ENCODE data around the gene HS3ST4.

The HS3ST4 gene

GRCh38 chr16:25691519-25692091, at the start of gene HS3ST4:
Gene HS3ST4, plus strand, starts transcription at chr16:25691959.
- DNase-seq (ENCODE audit: low read depth): no peak

DNA sequence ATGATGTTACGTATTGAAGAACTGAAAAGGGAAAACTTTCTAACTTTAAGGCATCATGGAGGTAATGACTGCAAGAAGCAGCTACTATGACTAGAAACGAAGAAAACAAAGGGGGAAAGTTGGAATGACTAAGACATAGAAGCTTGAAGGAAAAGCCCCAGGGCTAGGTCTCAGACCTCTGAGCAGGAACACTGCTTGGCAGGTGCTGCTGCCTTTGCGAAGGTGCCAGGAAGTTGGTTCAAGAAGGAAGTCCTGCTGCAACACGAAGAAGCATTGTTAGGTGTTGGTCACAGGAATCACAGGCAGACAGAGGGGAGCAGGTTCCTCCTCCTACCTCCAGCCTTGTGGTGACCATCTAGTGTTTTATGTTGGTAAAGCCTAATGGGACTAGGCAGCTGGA, 48.1 kb upstream of the HS3ST4 start:
- DNase-seq (ENCODE audit: low read depth): no peak

DNA sequence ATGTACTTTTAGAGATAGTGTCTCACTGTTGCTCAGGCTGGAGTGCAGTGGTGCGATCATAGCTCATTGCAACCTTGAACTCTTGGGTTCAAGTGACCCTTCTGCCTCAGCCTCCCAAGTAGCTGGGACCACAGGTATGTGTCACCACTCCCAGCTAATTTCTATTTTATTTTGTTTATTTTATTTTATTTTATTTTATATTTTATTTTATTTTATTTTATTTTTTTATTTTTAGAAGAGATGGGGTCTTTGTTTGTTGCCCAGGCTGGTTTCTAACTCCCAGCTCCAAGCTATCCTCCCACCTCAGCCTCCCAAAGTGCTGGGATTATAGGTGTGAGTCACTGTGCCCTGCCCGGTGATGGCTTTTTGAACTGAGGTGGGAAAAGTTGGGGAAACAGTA, 35.1 kb upstream of the HS3ST4 start:
- DNase-seq (ENCODE audit: low read depth): no peak

GRCh38 chr16:25676820-25677219, 14.9 kb upstream of the HS3ST4 start:
- DNase-seq (ENCODE audit: low read depth): no peak

- no peak for DNase-seq (ENCODE audit: low read depth)
These were observed 12.2 kb upstream of the HS3ST4 start for GRCh38 chr16:25679511-25679910.

- no peak for DNase-seq (ENCODE audit: low read depth)
These were observed 2.5 kb upstream of the HS3ST4 start for GRCh38 chr16:25689137-25689836.

DNA sequence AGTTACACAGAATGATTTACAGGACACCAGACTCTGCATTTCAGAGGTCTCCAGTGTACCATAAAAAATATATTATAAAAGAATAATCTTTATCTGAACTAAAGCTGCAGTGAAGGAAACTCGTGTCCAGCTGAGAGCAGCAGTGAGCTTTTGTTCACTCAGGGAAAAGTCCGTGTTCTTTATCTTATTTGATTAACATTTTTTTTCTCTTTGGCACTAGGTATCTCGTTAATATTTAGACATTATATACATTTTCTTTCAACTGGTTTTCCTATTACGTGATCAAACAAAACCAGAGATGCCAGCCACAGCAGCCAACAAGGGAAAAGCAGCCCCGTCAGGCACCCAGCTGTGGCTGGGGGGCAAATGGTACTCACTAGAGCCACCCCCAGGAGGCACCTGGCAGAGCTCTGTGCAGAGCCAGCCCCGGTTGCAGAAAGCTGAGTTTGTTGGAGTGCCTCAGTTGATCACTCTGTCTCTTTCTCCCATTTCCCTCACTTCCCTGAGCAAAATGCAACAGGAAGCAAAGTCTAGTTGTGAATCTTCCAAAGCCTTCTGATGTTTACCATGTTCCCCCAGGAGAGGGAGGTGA, 1.1 kb upstream of the HS3ST4 start:
- DNase-seq (ENCODE audit: low read depth): no peak

DNA sequence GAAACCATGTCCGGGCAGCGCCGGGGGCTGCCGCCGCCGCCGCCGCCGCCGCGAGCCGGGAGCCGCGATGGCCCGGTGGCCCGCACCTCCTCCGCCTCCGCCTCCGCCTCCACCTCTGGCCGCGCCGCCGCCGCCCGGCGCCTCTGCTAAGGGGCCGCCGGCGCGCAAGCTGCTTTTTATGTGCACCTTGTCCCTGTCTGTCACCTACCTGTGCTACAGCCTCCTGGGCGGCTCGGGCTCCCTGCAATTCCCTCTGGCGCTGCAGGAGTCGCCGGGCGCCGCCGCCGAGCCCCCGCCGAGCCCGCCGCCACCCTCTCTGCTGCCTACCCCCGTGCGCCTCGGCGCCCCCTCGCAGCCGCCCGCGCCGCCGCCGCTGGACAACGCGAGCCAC, 587 bp downstream of the HS3ST4 start:
- no peak for DNase-seq (ENCODE audit: low read depth)

GRCh38 chr16:25692742-25693508, 1.2 kb downstream of the HS3ST4 start:
- no peak for DNase-seq (ENCODE audit: low read depth)

GRCh38 chr16:25693631-25694030, 1.9 kb downstream of the HS3ST4 start:
- DNase-seq (ENCODE audit: low read depth): no peak

- no peak for DNase-seq (ENCODE audit: low read depth)
These were observed 7.3 kb downstream of the HS3ST4 start for GRCh38 chr16:25699069-25699468.

DNA sequence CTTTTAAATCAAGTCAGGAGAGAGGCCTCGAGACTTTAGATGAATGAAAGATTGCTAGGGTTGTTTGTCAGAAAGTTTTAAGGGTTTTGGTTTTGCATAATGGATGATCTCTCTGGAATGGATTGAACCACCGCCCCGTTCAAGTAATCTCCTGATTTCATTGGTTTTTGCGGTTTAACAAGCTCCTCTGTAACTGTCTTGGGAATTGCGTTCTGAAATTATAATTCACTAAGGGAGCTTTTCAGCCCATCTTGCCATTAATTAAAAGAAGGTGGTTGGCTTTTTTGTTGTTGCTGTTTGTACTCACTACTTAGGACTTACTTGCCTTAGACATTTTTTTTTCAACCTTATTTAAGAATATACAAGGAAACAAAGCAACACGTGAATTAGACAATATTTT, 8.8 kb downstream of the HS3ST4 start:
- DNase-seq (ENCODE audit: low read depth): no peak

- no peak for DNase-seq (ENCODE audit: low read depth)
These were observed 15.8 kb downstream of the HS3ST4 start for GRCh38 chr16:25707553-25707952.

DNA sequence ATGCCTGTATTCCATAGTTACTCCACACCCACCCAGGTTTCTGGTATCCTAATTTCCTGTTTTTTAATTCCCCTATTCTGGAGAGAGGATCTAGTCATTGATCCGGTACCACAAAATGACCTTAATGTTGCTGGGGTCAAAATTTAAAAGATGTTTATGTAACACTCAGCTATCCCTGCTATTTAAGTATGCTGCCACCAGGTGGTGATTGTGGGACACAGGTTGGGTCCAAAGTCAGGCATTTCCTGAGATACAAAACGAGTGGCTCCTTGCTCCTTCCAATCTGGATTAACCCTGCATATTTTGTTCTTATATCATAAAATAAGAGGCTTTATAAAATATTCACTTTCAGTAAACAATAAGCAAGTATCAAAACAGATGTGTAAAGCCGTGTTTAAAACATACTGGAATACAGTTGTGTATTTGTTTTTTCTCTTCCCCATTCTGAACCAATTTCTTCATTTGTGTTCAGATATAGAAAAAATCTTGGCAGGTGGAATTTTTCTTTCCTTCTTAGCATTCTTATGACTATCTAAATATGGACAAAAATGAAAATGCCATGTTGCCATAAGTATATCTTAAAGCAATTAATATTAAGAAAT, 16.3 kb downstream of the HS3ST4 start:
- no peak for DNase-seq (ENCODE audit: low read depth)

DNA sequence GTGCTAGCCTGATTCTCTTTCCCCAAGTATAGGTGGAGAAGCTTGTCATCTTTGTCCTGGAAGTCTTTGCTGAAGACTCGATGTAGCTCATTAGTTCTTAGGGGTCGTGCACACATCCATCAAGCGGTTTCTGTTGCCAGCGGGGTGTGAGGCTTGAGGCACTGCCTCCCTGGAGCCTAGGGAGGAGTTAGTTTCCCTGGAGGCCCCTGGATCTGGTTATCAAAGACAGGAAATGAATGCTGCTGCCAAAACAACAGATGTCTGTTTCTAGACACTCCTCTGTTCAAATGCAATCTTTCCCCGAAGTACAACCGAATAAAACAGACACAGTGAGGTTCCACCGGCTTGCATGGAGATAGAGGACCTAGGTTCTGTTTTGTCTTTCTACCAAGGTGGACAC, 17.5 kb downstream of the HS3ST4 start:
- DNase-seq (ENCODE audit: low read depth): no peak

DNA sequence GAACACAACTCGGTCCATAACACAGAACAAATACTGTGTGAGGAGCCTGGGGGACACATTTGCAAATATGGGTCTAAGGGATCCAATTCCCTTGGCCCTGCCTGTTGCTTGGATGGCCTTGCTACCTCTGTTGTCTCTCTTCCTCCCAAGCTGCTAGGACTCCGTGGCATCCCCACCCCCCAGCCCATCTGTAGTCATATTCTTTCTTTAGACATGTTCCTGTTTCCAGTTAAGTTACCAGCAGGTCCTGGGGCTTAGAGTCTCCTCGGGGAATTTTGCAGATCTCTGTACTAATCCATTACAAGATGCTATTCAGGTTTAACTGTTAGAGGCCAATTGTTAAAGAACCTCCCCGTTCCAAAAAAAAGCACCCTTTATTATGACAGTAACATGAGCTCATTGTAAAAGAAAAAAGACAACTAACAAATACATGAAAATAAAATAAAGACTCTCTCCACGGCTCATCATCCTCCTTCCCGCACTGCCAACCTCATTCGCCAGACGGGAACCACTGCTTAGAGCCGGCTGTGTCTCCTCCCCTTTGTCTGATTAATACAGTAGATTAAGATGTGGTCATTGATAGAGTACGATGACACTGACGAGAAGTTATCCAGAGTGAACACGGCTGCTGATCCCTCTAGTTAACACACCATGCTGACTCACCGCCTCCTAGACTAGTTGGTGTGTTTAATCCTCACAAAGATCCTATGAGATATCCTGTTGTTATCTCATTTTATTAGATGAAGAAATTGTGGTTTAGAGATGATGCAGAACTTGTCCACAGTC, 22.2 kb downstream of the HS3ST4 start:
- peak; percentile 2 for DNase-seq (ENCODE audit: low read depth)

GRCh38 chr16:25716186-25716585, 24.4 kb downstream of the HS3ST4 start:
- DNase-seq (ENCODE audit: low read depth): no peak

DNA sequence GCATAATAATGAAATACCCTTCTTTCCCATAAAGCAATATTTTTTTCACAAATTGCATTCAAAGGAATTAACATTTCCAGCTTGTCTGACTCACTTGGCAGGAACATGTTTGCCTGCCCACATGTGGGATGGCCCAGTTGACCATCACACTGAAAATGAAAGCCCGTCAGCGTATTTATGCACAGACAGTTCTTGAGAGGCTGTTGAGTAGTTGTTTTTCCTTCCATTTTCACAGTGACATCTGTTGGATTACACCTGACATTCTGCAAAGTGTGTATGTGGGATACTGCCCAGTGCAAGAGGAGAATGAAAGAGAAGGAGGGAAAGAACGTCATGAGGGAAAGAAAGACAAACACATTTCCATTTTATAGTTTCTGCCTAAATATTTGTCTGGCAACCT, 29.7 kb downstream of the HS3ST4 start:
- no peak for DNase-seq (ENCODE audit: low read depth)

GRCh38 chr16:25726430-25727098, 34.8 kb downstream of the HS3ST4 start:
- no peak for DNase-seq (ENCODE audit: low read depth)

DNA sequence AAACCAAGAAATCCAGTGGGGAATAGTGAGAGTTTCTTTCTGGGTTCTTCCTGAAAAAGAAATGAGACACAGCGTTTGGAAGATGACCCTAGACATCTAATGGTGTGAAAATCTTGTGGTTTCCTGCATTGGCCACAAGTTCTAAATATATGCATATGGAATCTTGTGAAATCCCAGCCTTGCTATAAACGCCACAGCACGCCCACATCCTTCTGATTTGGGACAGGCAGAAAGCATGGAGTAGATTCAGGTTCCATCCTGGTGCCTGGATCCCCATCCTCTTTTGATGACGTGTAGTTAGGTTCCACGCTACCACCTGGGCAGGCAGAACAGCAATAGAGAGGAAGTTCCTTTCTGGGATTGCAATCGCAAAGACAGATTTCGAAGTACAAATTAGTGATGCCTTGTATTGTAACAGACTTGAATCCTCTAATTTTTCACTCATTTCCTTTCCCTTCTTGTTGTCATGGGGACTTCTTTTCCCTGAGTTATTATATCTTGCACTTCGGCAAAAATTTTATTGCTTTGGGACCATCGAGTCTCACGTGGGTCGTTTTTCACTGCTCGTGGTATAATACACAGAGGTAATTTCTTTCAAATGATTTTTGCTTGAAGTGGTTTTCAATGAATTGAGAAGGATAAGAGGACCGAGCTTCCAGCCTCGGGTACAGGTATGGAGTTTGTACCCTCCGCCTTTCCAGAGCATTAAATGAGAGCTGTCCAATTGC, 37.6 kb downstream of the HS3ST4 start:
- DNase-seq (ENCODE audit: low read depth): no peak

DNA sequence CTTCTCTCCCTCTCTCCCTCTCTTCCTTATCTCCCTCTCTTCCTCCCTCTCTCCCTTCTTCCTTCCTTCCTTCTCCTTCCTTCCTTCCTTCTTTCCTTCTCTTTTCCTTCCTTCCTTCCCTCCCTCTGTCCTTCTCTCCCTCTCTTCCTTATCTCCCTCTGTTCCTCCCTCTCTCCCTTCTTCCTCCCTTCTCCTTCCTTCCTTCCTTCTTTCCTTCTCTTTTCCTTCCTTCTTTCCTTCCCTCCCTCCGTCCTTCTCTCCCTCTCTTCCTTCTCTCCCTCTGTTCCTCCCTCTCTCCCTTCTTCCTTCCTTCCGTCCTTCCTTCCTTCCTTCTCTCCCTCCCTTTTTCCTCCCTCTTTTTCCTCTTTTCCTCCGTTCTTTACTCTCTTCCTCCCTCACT, 38.6 kb downstream of the HS3ST4 start:
- DNase-seq (ENCODE audit: low read depth): no peak

All from amniotic epithelial cell (primary cell).